HG02870 (cell line): ENCODE measurements around the gene EPHA1.

Experiments
- ATAC-seq: cut with Tn5 transposase; IDR thresholded peaks from one replicate; pipeline ENCODE4 v1.9.1; 2021; ENCODE audit warnings: mild to moderate bottlenecking, moderate library complexity; ENCODE audit not compliant: unreplicated experiment

EPHA1 gene

GRCh38 chr7:143408686-143409561 lies at the start of gene EPHA1:
TSS of gene EPHA1 (minus strand) at chr7:143408856. CDS start at chr7:143408805, 51 bp downstream.
- no peak for ATAC-seq

- no peak for ATAC-seq
Measured at GRCh38 chr7:143458263-143458662, 49.6 kb upstream of the EPHA1 start.

GRCh38 chr7:143456992-143457793 lies 48.5 kb upstream of the EPHA1 start:
- ATAC-seq: no peak

- ATAC-seq: no peak
Measured at GRCh38 chr7:143455942-143456341, 47.3 kb upstream of the EPHA1 start.

- no peak for ATAC-seq
Measured at GRCh38 chr7:143455491-143455890, 46.8 kb upstream of the EPHA1 start.

GRCh38 chr7:143454091-143454680 lies 45.5 kb upstream of the EPHA1 start:
- no peak for ATAC-seq

GRCh38 chr7:143452495-143452894 lies 43.8 kb upstream of the EPHA1 start:
- ATAC-seq: no peak

- ATAC-seq: no peak
Measured at GRCh38 chr7:143451746-143452145, 43.1 kb upstream of the EPHA1 start.

GRCh38 chr7:143451122-143451521 lies 42.5 kb upstream of the EPHA1 start:
- ATAC-seq: no peak

GRCh38 chr7:143449793-143450192 lies 41.1 kb upstream of the EPHA1 start:
- no peak for ATAC-seq

- ATAC-seq: no peak
Measured at GRCh38 chr7:143448429-143448828, 39.8 kb upstream of the EPHA1 start.

GRCh38 chr7:143447466-143447865 lies 38.8 kb upstream of the EPHA1 start:
- no peak for ATAC-seq

GRCh38 chr7:143444785-143445184 lies 36.1 kb upstream of the EPHA1 start:
- ATAC-seq: no peak

- ATAC-seq: no peak
Measured at GRCh38 chr7:143444063-143444782, 35.6 kb upstream of the EPHA1 start.

GRCh38 chr7:143443153-143443552 lies 34.5 kb upstream of the EPHA1 start, which contains the start of gene TAS2R60:
TSS of gene TAS2R60 (plus strand) at chr7:143443453. CDS start at chr7:143443453, 0 bp downstream.
- ATAC-seq: no peak

- ATAC-seq: no peak
Measured at GRCh38 chr7:143439866-143440265, 31.2 kb upstream of the EPHA1 start.

GRCh38 chr7:143437578-143437977 lies 28.9 kb upstream of the EPHA1 start:
- ATAC-seq: peak; percentile 6

- ATAC-seq: peak; percentile 68
Measured at GRCh38 chr7:143436325-143436946, 27.8 kb upstream of the EPHA1 start.

- ATAC-seq: no peak
Measured at GRCh38 chr7:143435266-143435665, 26.6 kb upstream of the EPHA1 start.

- ATAC-seq: no peak
Measured at GRCh38 chr7:143434660-143435059, 26.0 kb upstream of the EPHA1 start.
